ENCODE results near the gene SGMS1. TPM values are rescaled to one million over a fixed set of nuclear protein-coding genes. Genes with fewer than 3 reads are reported as not detected.

SGMS1 gene
- polyA plus RNA-seq, 1 donor from 2014 or later, result 8.0 TPM

GRCh38 chr10:50512743-50513416 is 110.9 kb downstream of the SGMS1 start:
- Histone ChIP-seq H3K9me2 (ENCODE audit: insufficient read depth, low read length) (no peaks in the 10 kb centered on the region), H3K36me3 (ENCODE audit: insufficient read depth, low read length) (no peaks in the 10 kb centered on the region), H3K27ac (ENCODE audit: low read length) (no peak overlapping the region), H3K9ac (ENCODE audit: low read length) (no peak overlapping the region), H3F3A (ENCODE audit: insufficient read depth, low read length, poor library complexity, severe bottlenecking) (no peaks in the 10 kb centered on the region), H3K4me3 (ENCODE audit: low read length) (no peak overlapping the region), H3K79me2 (replicated peaks; ENCODE audit: insufficient read depth, low read length) (no peaks in the 10 kb centered on the region), H3K27me3 (ENCODE audit: insufficient read depth, low read depth, low read length) (no peaks in the 10 kb centered on the region), H4K20me1 (ENCODE audit: insufficient read depth) (no peaks in the 10 kb centered on the region), H2AFZ (ENCODE audit: low read depth, low read length) (no peak overlapping the region), H3K9me3 (ENCODE audit: low read length) (no peaks in the 10 kb centered on the region), H3K4me2 (ENCODE audit: low read length) (no peak overlapping the region)
- no peak for TF ChIP-seq TAF1 (IDR thresholded peaks at IDR 0.05; ENCODE audit: low read depth)
- no peak for TF ChIP-seq MXI1 (conservative IDR thresholded peaks at IDR 0.05; ENCODE audit: poor library complexity, severe bottlenecking)
- no peak for TF ChIP-seq EP300 (conservative IDR thresholded peaks at IDR 0.05; ENCODE audit: poor library complexity, severe bottlenecking)
- no peak for TF ChIP-seq SMC3 (conservative IDR thresholded peaks at IDR 0.05; ENCODE audit: poor library complexity)
- TF ChIP-seq REST (IDR thresholded peaks at IDR 0.05; ENCODE audit: borderline replicate concordance), result no peak
- no peak for TF ChIP-seq RAD21 (conservative IDR thresholded peaks at IDR 0.05)
- TF ChIP-seq EZH2 (IDR thresholded peaks at IDR 0.05; ENCODE audit: borderline replicate concordance, insufficient read depth, low read length, poor library complexity, severe bottlenecking), result no peak
- no peak for TF ChIP-seq POLR2AphosphoS5 (IDR thresholded peaks at IDR 0.05)
- TF ChIP-seq, protein P1, sequence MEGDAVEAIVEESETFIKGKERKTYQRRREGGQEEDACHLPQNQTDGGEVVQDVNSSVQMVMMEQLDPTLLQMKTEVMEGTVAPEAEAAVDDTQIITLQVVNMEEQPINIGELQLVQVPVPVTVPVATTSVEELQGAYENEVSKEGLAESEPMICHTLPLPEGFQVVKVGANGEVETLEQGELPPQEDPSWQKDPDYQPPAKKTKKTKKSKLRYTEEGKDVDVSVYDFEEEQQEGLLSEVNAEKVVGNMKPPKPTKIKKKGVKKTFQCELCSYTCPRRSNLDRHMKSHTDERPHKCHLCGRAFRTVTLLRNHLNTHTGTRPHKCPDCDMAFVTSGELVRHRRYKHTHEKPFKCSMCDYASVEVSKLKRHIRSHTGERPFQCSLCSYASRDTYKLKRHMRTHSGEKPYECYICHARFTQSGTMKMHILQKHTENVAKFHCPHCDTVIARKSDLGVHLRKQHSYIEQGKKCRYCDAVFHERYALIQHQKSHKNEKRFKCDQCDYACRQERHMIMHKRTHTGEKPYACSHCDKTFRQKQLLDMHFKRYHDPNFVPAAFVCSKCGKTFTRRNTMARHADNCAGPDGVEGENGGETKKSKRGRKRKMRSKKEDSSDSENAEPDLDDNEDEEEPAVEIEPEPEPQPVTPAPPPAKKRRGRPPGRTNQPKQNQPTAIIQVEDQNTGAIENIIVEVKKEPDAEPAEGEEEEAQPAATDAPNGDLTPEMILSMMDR (IDR thresholded peaks at IDR 0.05; ENCODE audit: poor library complexity, severe bottlenecking), result no peak

GRCh38 chr10:50512214-50512595 is 111.6 kb downstream of the SGMS1 start:
- Histone ChIP-seq H3F3A (ENCODE audit: insufficient read depth, low read length, poor library complexity, severe bottlenecking) (no peaks in the 10 kb centered on the region), H3K79me2 (replicated peaks; ENCODE audit: insufficient read depth, low read length) (no peaks in the 10 kb centered on the region), H3K27ac (ENCODE audit: low read length) (no peak overlapping the region), H3K36me3 (ENCODE audit: insufficient read depth, low read length) (no peaks in the 10 kb centered on the region), H3K27me3 (ENCODE audit: insufficient read depth, low read depth, low read length) (no peaks in the 10 kb centered on the region), H2AFZ (ENCODE audit: low read depth, low read length) (no peak overlapping the region), H3K9me3 (ENCODE audit: low read length) (no peaks in the 10 kb centered on the region), H3K9me2 (ENCODE audit: insufficient read depth, low read length) (no peaks in the 10 kb centered on the region), H3K4me2 (ENCODE audit: low read length) (no peak overlapping the region), H3K4me3 (ENCODE audit: low read length) (no peak overlapping the region), H4K20me1 (ENCODE audit: insufficient read depth) (no peaks in the 10 kb centered on the region), H3K9ac (ENCODE audit: low read length) (no peak overlapping the region)
- TF ChIP-seq EP300 (conservative IDR thresholded peaks at IDR 0.05; ENCODE audit: poor library complexity, severe bottlenecking) (no peak), TAF1 (IDR thresholded peaks at IDR 0.05; ENCODE audit: low read depth) (no peak), REST (IDR thresholded peaks at IDR 0.05; ENCODE audit: borderline replicate concordance) (no peak), MXI1 (conservative IDR thresholded peaks at IDR 0.05; ENCODE audit: poor library complexity, severe bottlenecking) (no peak), EZH2 (IDR thresholded peaks at IDR 0.05; ENCODE audit: borderline replicate concordance, insufficient read depth, low read length, poor library complexity, severe bottlenecking) (no peak), RAD21 (conservative IDR thresholded peaks at IDR 0.05) (no peak), SMC3 (conservative IDR thresholded peaks at IDR 0.05; ENCODE audit: poor library complexity) (no peak), POLR2AphosphoS5 (IDR thresholded peaks at IDR 0.05) (no peak)
- TF ChIP-seq, protein P1 (IDR thresholded peaks at IDR 0.05; ENCODE audit: poor library complexity, severe bottlenecking), result no peak

All from neural cell (in vitro differentiated cells).